Stomach (tissue), 9 donors: ENCODE results near the gene GRIK5. TPM values are rescaled to one million over a fixed set of nuclear protein-coding genes. Genes with fewer than 3 reads are reported as not detected.

Experiments used
- DNase-seq, 2 donors: peaks; one replicate each; pipeline versions ENCODE4 v3.0.0 to v3.0.0-alpha.2; 2013 to 2019
- H3K27ac ChIP-seq, 5 donors: fragments of 200-600 bp in 4 of 5; sonication (generic) in 4 of 5; one replicate each; pipeline ENCODE4 v1.5.1; 2013 to 2019; ENCODE audit warnings: mild to moderate bottlenecking in 1 of 5, moderate library complexity in 1 of 5
- H3K27me3 ChIP-seq, 3 donors: fragments of 200-600 bp; sonication (generic); one replicate each; pipeline ENCODE4 v1.5.1; 2017 to 2019; ENCODE audit warnings: mixed run types in 1 of 3
- H3K36me3 ChIP-seq, 4 donors: fragments of 200-600 bp; sonication (generic); 1 replicate in 3 of 4; 2 replicates in 1 of 4; pipeline ENCODE4 v1.5.1; 2016 to 2019
- H3K4me1 ChIP-seq, 4 donors: fragments of 200-600 bp; sonication (generic); one replicate each; pipeline ENCODE4 v1.5.1; 2016 to 2019
- H3K4me3 ChIP-seq, 4 donors: fragments of 200-600 bp; sonication (generic) in 3 of 4; one replicate each; pipeline ENCODE4 v1.5.1; 2016 to 2019; ENCODE audit warnings: mild to moderate bottlenecking in 1 of 4
- H3K9me3 ChIP-seq, 4 donors: fragments of 200-600 bp; sonication (generic); one replicate each; pipeline ENCODE4 v1.5.1; 2016 to 2019
- CTCF ChIP-seq, 7 experiments: fragments of 450-650 bp in 4 of 7; fragments of 200-600 bp in 3 of 7; sonication (generic) in 3 of 7; IDR thresholded peaks; one replicate each; pipeline ENCODE4 v1.5.1; 2016 to 2019; ENCODE audit warnings: antibody characterized with exemption in 7 of 7, control low read depth in 2 of 7, mild to moderate bottlenecking in 1 of 7
- EP300 ChIP-seq: sonication (generic); formaldehyde crosslinking; IDR thresholded peaks from one replicate; pipeline ENCODE4 v1.6.1; 2017; ENCODE audit warnings: antibody characterized with exemption
- POLR2A ChIP-seq, 4 donors: fragments of 450-650 bp; IDR thresholded peaks; one replicate each; pipeline ENCODE4 v1.6.1; 2016; ENCODE audit warnings: antibody characterized with exemption in 4 of 4, control low read depth in 2 of 4, mild to moderate bottlenecking in 1 of 4, moderate library complexity in 1 of 4
- POLR2AphosphoS5 ChIP-seq, 3 donors: sonication (generic); formaldehyde crosslinking; IDR thresholded peaks; one replicate each; pipeline ENCODE4 v1.6.1; 2016; ENCODE audit warnings: antibody characterized with exemption in 3 of 3
- WGBS, 5 donors: extraction: QIAGEN DNeasy Blood & Tissue Kit in 3 of 5; methylation state at CpG; one replicate each; pipeline versions ENCODE4 v1.1.5 to v1.1.7; 2013 to 2018; 5-methylcytosine and 5-hydroxymethylcytosine counted together
- intact Hi-C: fragments of 100-400 bp; cut with DNase I; formaldehyde crosslinking; loops from one replicate; pipeline ENCODE4 v1.15.1; 2023; ENCODE audit warnings: low total_unique reads
- polyA plus RNA-seq, 3 donors: library from polyadenylated mRNA; stranded (reverse); fragments of 200-250 nt; gene quantifications; one replicate each; pipeline ENCODE4 v1.2.3, GENCODE V29; 2013
- total RNA-seq, 5 donors: library from RNA; depleted of rRNA; stranded (reverse); fragments of >200 nt; gene quantifications; one replicate each; pipeline versions ENCODE4 v1.1.0 to v1.2.3, GENCODE V29; 2014 to 2016
- donor health status: healthy with polysubstance abuse.
- donor health status: Bipolar disorder and iron deficiency.
- donor health status: healthy.

GRIK5 gene
- total and polyA plus RNA-seq, 8 donors: 0.92 to 74.1 (median 4.2) TPM

- Histone ChIP-seq H3K4me1 (peaks cover 15 to 31% (median 22%) of the 10 kb centered on the region in 4 donors), H3K4me3 (no peak overlapping the region), H3K27ac (no peak overlapping the region), H3K27me3 (no peaks in the 10 kb centered on the region), H3K36me3 (peaks cover 34 to 63% (median 56%) of the 10 kb centered on the region in 4 donors), H3K9me3 (no peaks in the 10 kb centered on the region)
- peak in 1 of 2 donors; percentile 53 for DNase-seq
- intact Hi-C loops: no loop called here
- TF ChIP-seq CTCF (IDR thresholded peaks at IDR 0.05): peak in 1 of 7 experiments; percentile 16
- TF ChIP-seq EP300: no peak
- TF ChIP-seq POLR2AphosphoS5 (IDR thresholded peaks at IDR 0.05): no peak
- no peak for TF ChIP-seq POLR2A (IDR thresholded peaks at IDR 0.05)
- WGBS, 5 donors: 65 to 85% (median 73%) methylated on average over 2 of the region's 2 CpGs
These were observed 11.7 kb upstream of the GRIK5 start for GRCh38 chr19:42081584-42082203.

GRCh38 chr19:42080764-42081375 lies 10.9 kb upstream of the GRIK5 start:
- Histone ChIP-seq H3K36me3 (peaks cover 34 to 63% (median 56%) of the 10 kb centered on the region in 4 donors), H3K27me3 (no peaks in the 10 kb centered on the region), H3K27ac (no peak overlapping the region), H3K9me3 (no peaks in the 10 kb centered on the region), H3K4me3 (no peak overlapping the region), H3K4me1 (peaks cover 17 to 32% (median 25%) of the 10 kb centered on the region in 4 donors)
- DNase-seq: no peak
- intact Hi-C loops: no loop called here
- TF ChIP-seq CTCF (IDR thresholded peaks at IDR 0.05): no peak
- no peak for TF ChIP-seq POLR2A (IDR thresholded peaks at IDR 0.05)
- 93 to 95% (median 94%) methylated on average over 27 to 28 of the region's 28 CpGs for WGBS, 5 donors

DNA sequence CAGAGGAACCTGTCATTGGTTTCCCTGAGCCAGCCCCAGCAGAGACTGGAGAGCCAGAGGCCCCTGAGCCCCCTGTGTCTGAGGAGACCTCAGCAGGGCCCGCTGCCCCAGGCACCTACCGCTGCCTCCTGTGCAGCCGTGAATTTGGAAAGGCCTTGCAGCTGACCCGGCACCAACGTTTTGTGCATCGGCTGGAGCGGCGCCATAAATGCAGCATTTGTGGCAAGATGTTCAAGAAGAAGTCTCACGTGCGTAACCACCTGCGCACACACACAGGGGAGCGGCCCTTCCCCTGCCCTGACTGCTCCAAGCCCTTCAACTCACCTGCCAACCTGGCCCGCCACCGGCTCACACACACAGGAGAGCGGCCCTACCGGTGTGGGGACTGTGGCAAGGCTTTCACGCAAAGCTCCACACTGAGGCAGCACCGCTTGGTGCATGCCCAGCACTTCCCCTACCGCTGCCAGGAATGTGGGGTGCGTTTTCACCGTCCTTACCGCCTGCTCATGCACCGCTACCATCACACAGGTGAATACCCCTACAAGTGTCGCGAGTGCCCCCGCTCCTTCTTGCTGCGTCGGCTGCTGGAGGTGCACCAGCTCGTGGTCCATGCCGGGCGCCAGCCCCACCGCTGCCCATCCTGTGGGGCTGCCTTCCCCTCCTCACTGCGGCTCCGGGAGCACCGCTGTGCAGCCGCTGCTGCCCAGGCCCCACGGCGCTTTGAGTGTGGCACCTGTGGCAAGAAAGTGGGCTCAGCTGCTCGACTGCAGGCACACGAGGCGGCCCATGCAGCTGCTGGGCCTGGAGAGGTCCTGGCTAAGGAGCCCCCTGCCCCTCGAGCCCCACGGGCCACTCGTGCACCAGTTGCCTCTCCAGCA lies 10.1 kb upstream of the GRIK5 start:
- intact Hi-C loops: no loop called here
- no peak overlapping the region for H3K4me3 ChIP-seq
- DNase-seq: no peak
- H3K27ac ChIP-seq: no peak overlapping the region
- WGBS, 5 donors: 93 to 94% (median 93%) methylated on average over 26 to 44 of the region's 44 CpGs
- no peaks in the 10 kb centered on the region for H3K9me3 ChIP-seq
- TF ChIP-seq POLR2AphosphoS5 (IDR thresholded peaks at IDR 0.05) (no peak), POLR2A (IDR thresholded peaks at IDR 0.05) (no peak), CTCF (IDR thresholded peaks at IDR 0.05) (no peak), EP300 (no peak)
- H3K4me1 ChIP-seq: peaks cover 17 to 34% (median 27%) of the 10 kb centered on the region in 4 donors
- H3K36me3 ChIP-seq: peaks cover 34 to 63% (median 56%) of the 10 kb centered on the region in 4 donors
- H3K27me3 ChIP-seq: no peaks in the 10 kb centered on the region

GRCh38 chr19:42079276-42079669 lies 9.3 kb upstream of the GRIK5 start:
- Histone ChIP-seq H3K4me1 (peaks cover 17 to 41% (median 34%) of the 10 kb centered on the region in 4 donors), H3K4me3 (no peak overlapping the region), H3K27ac (no peak overlapping the region), H3K36me3 (peaks cover 34 to 62% (median 54%) of the 10 kb centered on the region in 4 donors), H3K27me3 (no peaks in the 10 kb centered on the region), H3K9me3 (no peaks in the 10 kb centered on the region)
- TF ChIP-seq POLR2A (IDR thresholded peaks at IDR 0.05): no peak
- no peak for TF ChIP-seq CTCF (IDR thresholded peaks at IDR 0.05)
- no peak for TF ChIP-seq POLR2AphosphoS5 (IDR thresholded peaks at IDR 0.05)
- no peak for TF ChIP-seq EP300
- no peak for DNase-seq
- WGBS, 5 donors: 82 to 89% (median 86%) methylated on average over 11 to 16 of the region's 16 CpGs
- intact Hi-C loops: no loop called here
